NB4 (cell line): Measurements from ENCODE around the gene EFCC1.

ENCODE experiments used
- DNase-seq: peaks from one replicate; pipeline ENCODE4 v3.0.0; 2010; ENCODE audit warnings: low read depth
- H3K4me3 ChIP-seq: one replicate; pipeline ENCODE4 v1.5.1; 2011; ENCODE audit warnings: mild to moderate bottlenecking, low read depth, low read length, moderate library complexity
- CTCF ChIP-seq: IDR thresholded peaks from one replicate; pipeline ENCODE4 v1.5.1; 2012; ENCODE audit warnings: low read depth, low read length
- MYC ChIP-seq: IDR thresholded peaks from 2 replicates; pipeline ENCODE4 v1.6.1; 2011; ENCODE audit warnings: low read depth, low read length
- POLR2A ChIP-seq: IDR thresholded peaks from 2 replicates; pipeline ENCODE4 v1.6.1; 2011; ENCODE audit warnings: mild to moderate bottlenecking; ENCODE audit not compliant: insufficient read length; ENCODE audit errors: extremely low read depth
- TF ChIP-seq, protein P1 (sequence below): IDR thresholded peaks from 2 replicates; pipeline ENCODE4 v1.6.1; 2011; ENCODE audit warnings: low read depth, low read length

Gene EFCC1

GRCh38 chr3:129052675-129053074 lies 51.6 kb downstream of the EFCC1 start:
- no peak overlapping the region for H3K4me3 ChIP-seq
- TF ChIP-seq POLR2A (no peak), CTCF (no peak), MYC (no peak)
- TF ChIP-seq, protein P1, sequence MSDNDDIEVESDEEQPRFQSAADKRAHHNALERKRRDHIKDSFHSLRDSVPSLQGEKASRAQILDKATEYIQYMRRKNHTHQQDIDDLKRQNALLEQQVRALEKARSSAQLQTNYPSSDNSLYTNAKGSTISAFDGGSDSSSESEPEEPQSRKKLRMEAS, result no peak
- DNase-seq, result no peak

- TF ChIP-seq MYC (no peak), POLR2A (no peak), CTCF (no peak)
- TF ChIP-seq, protein P1, result no peak
- no peak overlapping the region for H3K4me3 ChIP-seq
- DNase-seq, result no peak
Observed at GRCh38 chr3:129054605-129055104, 53.6 kb downstream of the EFCC1 start.

DNA sequence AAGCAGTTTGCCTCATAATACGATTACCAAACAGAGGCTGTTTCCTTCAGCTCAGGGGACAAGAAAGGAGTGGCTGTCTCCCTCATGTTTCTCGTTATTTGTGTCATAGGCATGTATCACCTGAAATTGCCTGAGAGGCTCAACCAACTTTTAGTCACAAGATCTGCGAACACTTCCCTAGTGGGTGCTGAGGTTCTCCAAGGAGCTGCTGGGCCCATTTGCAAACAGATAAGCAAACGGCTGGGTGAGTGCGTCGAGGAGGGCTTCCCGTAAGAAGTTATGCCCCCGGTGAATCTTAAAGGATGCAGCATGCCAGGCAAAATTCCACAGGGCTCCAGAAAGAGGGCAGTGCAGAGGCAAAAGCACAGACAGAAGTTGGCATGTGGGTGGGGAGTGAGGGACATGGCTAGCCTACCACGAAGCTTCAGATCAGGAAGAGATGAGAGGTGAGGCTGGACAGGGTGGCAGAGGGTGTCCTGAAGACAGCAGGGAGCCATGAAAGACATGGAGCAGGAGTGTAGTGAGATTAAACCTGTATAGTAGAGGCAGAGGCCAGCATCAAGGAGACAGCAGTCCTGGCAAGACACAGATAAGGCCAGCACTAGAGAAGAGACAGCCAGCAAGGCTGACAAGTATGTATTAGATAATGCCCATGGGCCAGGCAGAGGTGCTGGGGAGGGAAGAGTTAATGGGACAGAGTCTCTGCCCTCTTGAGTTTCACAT lies 55.5 kb downstream of the EFCC1 start:
- H3K4me3 ChIP-seq, result no peak overlapping the region
- no peak for DNase-seq
- TF ChIP-seq CTCF (no peak), POLR2A (no peak), MYC (no peak)
- TF ChIP-seq, protein P1, result no peak

DNA sequence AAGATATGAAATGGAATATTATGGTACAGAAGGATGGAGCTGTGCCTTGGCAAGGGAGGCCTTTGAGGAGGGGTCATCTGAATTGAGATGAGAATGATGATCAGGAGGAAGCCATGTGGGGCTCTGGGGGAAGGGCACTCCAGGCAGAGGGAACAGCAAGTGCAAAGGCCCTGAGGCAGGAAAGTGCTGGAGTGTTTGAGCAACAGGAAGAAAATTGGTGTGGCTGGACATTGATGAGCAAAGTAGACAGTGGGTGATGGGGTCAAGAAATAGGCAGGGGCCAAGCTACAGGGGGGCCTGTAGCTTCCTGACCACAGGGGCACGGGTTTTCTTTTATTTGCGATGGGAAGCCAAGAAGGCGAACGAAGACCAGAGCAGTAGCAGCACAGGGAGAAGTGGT lies 56.1 kb downstream of the EFCC1 start:
- DNase-seq, result no peak
- TF ChIP-seq MYC, result no peak
- TF ChIP-seq, protein P1, result no peak
- no peak for TF ChIP-seq CTCF
- TF ChIP-seq POLR2A, result no peak
- no peak overlapping the region for H3K4me3 ChIP-seq

DNA sequence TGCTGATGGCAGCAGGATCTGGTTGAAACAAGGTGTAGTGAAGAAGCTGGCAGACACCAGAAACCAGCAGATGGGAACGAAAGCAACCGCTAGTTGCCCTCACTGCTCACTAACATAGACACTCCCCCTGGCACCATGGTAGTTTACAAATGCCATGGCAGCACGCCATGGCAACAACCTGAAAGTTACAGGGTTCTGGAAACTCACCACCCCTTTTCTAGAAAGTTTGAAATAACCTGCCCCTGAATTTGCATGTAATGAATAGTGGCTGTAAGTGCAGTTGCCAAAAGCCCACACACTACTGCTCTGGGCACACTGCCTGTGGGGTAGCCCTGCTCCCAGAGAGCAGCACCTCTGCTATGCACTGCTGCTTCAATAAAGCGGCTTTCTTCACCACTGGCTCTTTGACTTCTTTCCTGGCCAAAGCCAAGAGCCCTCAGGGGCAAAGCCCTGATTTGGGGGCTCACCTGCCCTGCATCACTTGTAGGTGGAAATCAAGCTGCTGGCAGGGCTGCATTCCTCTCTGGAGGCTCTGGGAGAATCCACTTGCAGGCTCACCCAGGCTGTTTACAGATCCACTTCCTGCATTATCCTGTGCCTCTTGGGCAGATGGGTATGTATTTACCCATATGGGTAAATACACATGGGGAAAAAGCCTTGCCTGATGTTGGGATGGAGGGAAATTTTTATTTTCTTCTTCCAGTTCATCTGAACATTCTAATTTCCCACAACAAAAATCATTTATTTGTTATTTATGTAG lies 57.5 kb downstream of the EFCC1 start:
- DNase-seq, result no peak
- no peak overlapping the region for H3K4me3 ChIP-seq
- no peak for TF ChIP-seq MYC
- TF ChIP-seq CTCF, result no peak
- no peak for TF ChIP-seq POLR2A
- TF ChIP-seq, protein P1, result no peak
